Heart left ventricle (tissue), 16 donors: ENCODE data around the gene FOXL2NB. TPM values are rescaled to one million over a fixed set of nuclear protein-coding genes. Genes with fewer than 3 reads are reported as not detected.

Source experiments
- ATAC-seq, 4 donors: fragments of 200-7000 bp; cut with Tn5 transposase; one replicate each; pipeline ENCODE4 v1.9.1; 2020 to 2022; ENCODE audit warnings: moderate library complexity in 4 of 4, mild to moderate bottlenecking in 3 of 4, moderate number of reproducible peaks in 1 of 4
- DNase-seq, 5 donors: peaks; one replicate each; pipeline ENCODE4 v3.0.0-alpha.2; 2020
- H3K27ac ChIP-seq, 12 donors: fragments of 200-600 bp; sonication (generic) in 4 of 12; one replicate each; pipeline versions ENCODE4 v1.5.0 to v1.8.0; 2016 to 2022; ENCODE audit warnings: mild to moderate bottlenecking in 2 of 12
- H3K27me3 ChIP-seq, 9 donors: fragments of 200-600 bp; sonication (generic) in 2 of 9; one replicate each; pipeline versions ENCODE4 v1.5.1 to v1.8.0; 2016 to 2022; ENCODE audit warnings: mild to moderate bottlenecking in 3 of 9
- H3K36me3 ChIP-seq, 9 donors: fragments of 200-600 bp; sonication (generic) in 2 of 9; one replicate each; pipeline versions ENCODE4 v1.5.0 to v1.8.0; 2018 to 2022; ENCODE audit warnings: mild to moderate bottlenecking in 2 of 9
- H3K4me1 ChIP-seq, 12 donors: fragments of 200-600 bp; sonication (generic) in 4 of 12; one replicate each; pipeline versions ENCODE4 v1.5.0 to v1.8.0; 2016 to 2022; ENCODE audit warnings: mild to moderate bottlenecking in 3 of 12
- H3K4me3 ChIP-seq, 12 donors: fragments of 200-600 bp; sonication (generic) in 4 of 12; one replicate each; pipeline versions ENCODE4 v1.5.0 to v1.8.0; 2017 to 2022; ENCODE audit warnings: mild to moderate bottlenecking in 9 of 12, moderate library complexity in 4 of 12
- H3K9me3 ChIP-seq, 12 donors: fragments of 200-600 bp; sonication (generic) in 4 of 12; one replicate each; pipeline versions ENCODE4 v1.5.0 to v1.8.0; 2016 to 2022; ENCODE audit warnings: mild to moderate bottlenecking in 1 of 12
- POLR2A ChIP-seq, 2 donors: fragments of 450-650 bp; IDR thresholded peaks; one replicate each; pipeline ENCODE4 v1.6.1; 2017; ENCODE audit warnings: antibody characterized with exemption in 2 of 2, mild to moderate bottlenecking in 2 of 2, moderate library complexity in 2 of 2
- WGBS, 4 donors: extraction: QIAGEN DNeasy Blood & Tissue Kit in 2 of 4; methylation state at CpG; one replicate each; pipeline versions ENCODE4 v1.1.5 to v1.1.7; 2013 to 2018; 5-methylcytosine and 5-hydroxymethylcytosine counted together
- intact Hi-C, 10 donors: fragments of 100-400 bp; cut with DNase I; formaldehyde crosslinking; loops; one replicate each; pipeline versions ENCODE4 v1.11.1 to v1.14.2; 2022
- polyA plus RNA-seq, 2 donors: library from polyadenylated mRNA; stranded (reverse); fragments of 200-250 nt; gene quantifications; one replicate each; pipeline ENCODE4 v1.2.3, GENCODE V29; 2013
- total RNA-seq, 9 donors: library from RNA; depleted of rRNA in 2 of 9; stranded (reverse); fragments of >200 nt in 2 of 9; fragmentation: NEBNext Ultra II Directional in 3 of 9; extraction: Animal tissue kit (Norgen Biotek cat#: 25700) in 3 of 9; gene quantifications; one replicate each; pipeline versions ENCODE4 v1.1.0 to v1.2.4, GENCODE V29; 2016 to 2023
- TF ChIP-seq, protein P1 (sequence below), 12 donors: fragments of 200-600 bp; sonication (generic) in 4 of 12; IDR thresholded peaks; one replicate each; pipeline versions ENCODE4 v1.5.0 to v1.8.0; 2018 to 2022; ENCODE audit warnings: antibody characterized with exemption in 12 of 12, mild to moderate bottlenecking in 5 of 12
- donor health status: ischemic (EF 13 %, LVEDD 7.1; RV severe dilation, severe dysfunction).
- donor health status: healthy with polysubstance abuse.
- donor health status: DM: no; HTN: yes; CAD: no.
- donor health status: DM: no; HTN: no; CAD: no.
- donor health status: ischemic (EF 25% LVEDD 6.9; RV normal size, moderate dysfunction).
- donor health status: ischemic (EF 25% LVEDD 5.7; RV mildly dilated, moderate dysfunction).
- donor health status: healthy.
- donor health status: DM: yes; HTN: yes; CAD: no.
- donor health status: ischemic (EF 35%, LVEDD 5.7; RV mildly dilated, moderate dysfunction).
- donor health status: nonischemic (EF 11% LVEDD 7.7; RV severe dilation, severe dysfunction).
- donor health status: DM: yes; HTN: yes; CAD: no.
- donor health status: PGD.
- donor health status: ischemic (EF 29% LVEDD 5.4; RV normal size, mild dysfunction).
- donor health status: nonischemic (EF 23%, LVEDD 6.1; RV moderate dilation, normal function).

Gene FOXL2NB
- total and polyA plus RNA-seq, 11 donors = 0.25 TPM; not detected in 10

- TF ChIP-seq, protein P1, sequence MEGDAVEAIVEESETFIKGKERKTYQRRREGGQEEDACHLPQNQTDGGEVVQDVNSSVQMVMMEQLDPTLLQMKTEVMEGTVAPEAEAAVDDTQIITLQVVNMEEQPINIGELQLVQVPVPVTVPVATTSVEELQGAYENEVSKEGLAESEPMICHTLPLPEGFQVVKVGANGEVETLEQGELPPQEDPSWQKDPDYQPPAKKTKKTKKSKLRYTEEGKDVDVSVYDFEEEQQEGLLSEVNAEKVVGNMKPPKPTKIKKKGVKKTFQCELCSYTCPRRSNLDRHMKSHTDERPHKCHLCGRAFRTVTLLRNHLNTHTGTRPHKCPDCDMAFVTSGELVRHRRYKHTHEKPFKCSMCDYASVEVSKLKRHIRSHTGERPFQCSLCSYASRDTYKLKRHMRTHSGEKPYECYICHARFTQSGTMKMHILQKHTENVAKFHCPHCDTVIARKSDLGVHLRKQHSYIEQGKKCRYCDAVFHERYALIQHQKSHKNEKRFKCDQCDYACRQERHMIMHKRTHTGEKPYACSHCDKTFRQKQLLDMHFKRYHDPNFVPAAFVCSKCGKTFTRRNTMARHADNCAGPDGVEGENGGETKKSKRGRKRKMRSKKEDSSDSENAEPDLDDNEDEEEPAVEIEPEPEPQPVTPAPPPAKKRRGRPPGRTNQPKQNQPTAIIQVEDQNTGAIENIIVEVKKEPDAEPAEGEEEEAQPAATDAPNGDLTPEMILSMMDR (IDR thresholded peaks at IDR 0.05) = peak; percentile 88 to 97 (median 95)
- TF ChIP-seq POLR2A (IDR thresholded peaks at IDR 0.05) = no peak
- Histone ChIP-seq H3K27ac (no peak overlapping the region), H3K4me3 (peak overlapping the region in 11 of 12 donors; percentile 3 to 50 (median 39)), H3K9me3 (no peaks in the 10 kb centered on the region), H3K4me1 (peaks cover 0 to 46% (median 38%) of the 10 kb centered on the region in 12 donors), H3K27me3 (peaks cover 44 to 68% (median 54%) of the 10 kb centered on the region in 9 donors), H3K36me3 (no peaks in the 10 kb centered on the region)
- intact Hi-C loops = loop anchor here in 9 of 10 donors (1.0 to 5.0 kb wide), 4 partner anchors 391 to 396 kb away; no protein-coding TSS in a partner anchor
- DNase-seq = peak; percentile 65 to 89 (median 74)
- WGBS, 4 donors = 5 to 10% (median 7%) methylated on average over 30 to 58 of the region's 58 CpGs
- ATAC-seq = peak; percentile 25 to 87 (median 76)
Measured at GRCh38 chr3:138935863-138936740, 10.9 kb upstream of the FOXL2NB start.

- Histone ChIP-seq H3K36me3 (no peaks in the 10 kb centered on the region), H3K4me1 (peaks cover 0 to 46% (median 38%) of the 10 kb centered on the region in 12 donors), H3K4me3 (peak overlapping the region in 9 of 12 donors; percentile 31 to 50 (median 41)), H3K9me3 (no peaks in the 10 kb centered on the region), H3K27me3 (peaks cover 53 to 77% (median 63%) of the 10 kb centered on the region in 9 donors), H3K27ac (no peak overlapping the region)
- ATAC-seq (peak in 1 of 4 donors; percentile 7), DNase-seq (no peak)
- WGBS, 4 donors = 7 to 10% (median 9%) methylated on average over 40 to 45 of the region's 45 CpGs
- no peak for TF ChIP-seq POLR2A (IDR thresholded peaks at IDR 0.05)
- TF ChIP-seq, protein P1 (IDR thresholded peaks at IDR 0.05) = no peak
- intact Hi-C loops = loop anchor here in 9 of 10 donors (1.0 to 5.0 kb wide), 4 partner anchors 390 to 395 kb away; no protein-coding TSS in a partner anchor
Measured at GRCh38 chr3:138936741-138937689, 10.0 kb upstream of the FOXL2NB start.

DNA sequence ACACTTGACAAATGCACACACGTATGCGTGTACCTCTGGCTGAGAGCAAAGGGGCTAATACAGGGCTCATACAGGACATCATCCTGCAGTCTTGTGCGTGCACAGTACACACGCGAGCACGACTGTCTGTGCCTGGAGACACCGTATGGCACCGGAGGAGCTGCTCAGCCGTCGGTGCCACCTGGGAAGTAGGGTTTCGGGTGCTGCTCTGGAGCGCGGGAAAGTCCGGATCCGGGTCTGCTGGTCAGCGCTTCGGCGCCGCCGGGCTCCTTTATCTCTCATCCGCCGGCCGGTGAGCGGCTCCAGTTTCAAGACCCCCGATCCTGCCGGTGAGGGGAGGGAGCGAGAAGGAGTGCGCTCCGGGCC lies 9.3 kb upstream of the FOXL2NB start:
- H3K9me3 ChIP-seq = no peaks in the 10 kb centered on the region
- ATAC-seq (peak in 1 of 4 donors; percentile 16), DNase-seq (no peak)
- H3K27ac ChIP-seq = no peak overlapping the region
- H3K4me1 ChIP-seq = peaks cover 0 to 46% (median 38%) of the 10 kb centered on the region in 12 donors
- intact Hi-C loops = loop anchor here in 7 of 10 donors (2.0 to 5.0 kb wide), 3 partner anchors 390 to 395 kb away; no protein-coding TSS in a partner anchor
- no peak overlapping the region for H3K4me3 ChIP-seq
- WGBS, 4 donors = 2 to 12% (median 6%) methylated on average over 28 to 29 of the region's 29 CpGs
- no peaks in the 10 kb centered on the region for H3K36me3 ChIP-seq
- TF ChIP-seq, protein P1 (IDR thresholded peaks at IDR 0.05) = no peak
- no peak for TF ChIP-seq POLR2A (IDR thresholded peaks at IDR 0.05)
- peaks cover 60 to 83% (median 69%) of the 10 kb centered on the region in 9 donors for H3K27me3 ChIP-seq
